Measurements from ENCODE around the gene IFT20.
"Not testable (repeated sequence)": the region's sequence is repeated elsewhere in the genome, so short reads cannot be mapped to it uniquely, and the experiment has no call there.

The IFT20 gene

DNA sequence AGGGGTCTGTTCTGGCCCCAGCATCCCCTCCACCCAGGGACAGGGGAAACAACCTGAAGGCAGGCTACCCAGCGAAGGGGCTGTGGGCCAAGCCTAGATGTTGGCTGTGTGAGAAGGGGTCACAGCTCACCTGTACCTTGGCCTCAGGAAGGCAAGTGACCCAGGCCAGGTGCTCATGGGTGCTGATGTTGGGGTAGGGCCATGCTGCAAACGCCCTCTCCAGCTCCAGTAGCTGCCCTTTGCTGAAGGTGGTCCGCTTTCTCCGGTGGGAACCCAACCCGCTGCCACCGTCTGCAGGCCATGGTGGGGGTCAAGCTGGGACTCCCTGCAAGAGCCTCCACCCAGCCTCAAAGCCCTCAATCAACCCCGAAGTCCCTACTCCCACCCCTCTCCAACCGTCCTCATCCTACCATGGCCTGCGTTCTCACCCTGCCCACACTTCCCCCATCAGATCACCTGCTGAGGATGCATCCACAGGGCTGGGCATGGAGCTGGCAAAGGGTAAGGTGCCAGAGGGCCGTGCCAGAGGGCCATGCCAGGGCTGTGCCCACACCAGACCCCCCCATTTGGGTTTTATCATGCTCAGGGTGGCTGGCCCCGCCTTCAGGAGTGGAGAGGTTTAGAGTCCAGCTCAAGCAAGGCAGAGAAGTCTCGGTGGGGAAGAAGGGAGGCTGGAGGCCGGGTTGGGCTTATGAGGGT, 29.5 kb upstream of the IFT20 start, which contains the start of gene SEBOX:
TSS of gene SEBOX (minus strand) at position 535 of the 699 bp plus-strand sequence. CDS start at position 487, 48 bp downstream.
- DNase-seq (ENCODE audit: low spot score) (no peak), FAIRE-seq (no peak)

GRCh38 chr17:28363776-28364650, 28.7 kb upstream of the IFT20 start:
- FAIRE-seq (no peak), DNase-seq (ENCODE audit: low spot score) (no peak)

DNA sequence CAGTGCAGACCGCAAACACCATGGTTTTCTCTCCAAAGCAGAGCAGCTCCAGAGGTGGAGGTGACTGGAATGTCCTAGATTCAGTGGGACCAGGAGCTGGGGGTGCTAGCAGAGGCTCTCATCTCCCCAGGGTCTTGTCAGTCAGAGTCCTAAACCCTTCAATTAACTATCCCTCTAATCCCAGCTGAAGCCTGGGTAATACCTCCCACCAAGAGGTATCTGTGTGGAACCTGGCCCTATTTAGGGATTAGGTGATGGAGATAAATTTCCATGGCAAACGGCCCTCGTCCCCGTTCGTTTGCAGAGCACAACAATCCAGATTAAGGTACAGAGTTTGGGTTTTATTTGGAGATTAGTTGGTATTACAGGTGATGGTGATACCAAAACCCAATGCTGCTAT, 27.9 kb upstream of the IFT20 start:
- FAIRE-seq (no peak), DNase-seq (ENCODE audit: low spot score) (no peak)

- no peak for FAIRE-seq
- DNase-seq (ENCODE audit: low spot score), result no peak
Observed at GRCh38 chr17:28357901-28358197, 22.6 kb upstream of the IFT20 start.

DNA sequence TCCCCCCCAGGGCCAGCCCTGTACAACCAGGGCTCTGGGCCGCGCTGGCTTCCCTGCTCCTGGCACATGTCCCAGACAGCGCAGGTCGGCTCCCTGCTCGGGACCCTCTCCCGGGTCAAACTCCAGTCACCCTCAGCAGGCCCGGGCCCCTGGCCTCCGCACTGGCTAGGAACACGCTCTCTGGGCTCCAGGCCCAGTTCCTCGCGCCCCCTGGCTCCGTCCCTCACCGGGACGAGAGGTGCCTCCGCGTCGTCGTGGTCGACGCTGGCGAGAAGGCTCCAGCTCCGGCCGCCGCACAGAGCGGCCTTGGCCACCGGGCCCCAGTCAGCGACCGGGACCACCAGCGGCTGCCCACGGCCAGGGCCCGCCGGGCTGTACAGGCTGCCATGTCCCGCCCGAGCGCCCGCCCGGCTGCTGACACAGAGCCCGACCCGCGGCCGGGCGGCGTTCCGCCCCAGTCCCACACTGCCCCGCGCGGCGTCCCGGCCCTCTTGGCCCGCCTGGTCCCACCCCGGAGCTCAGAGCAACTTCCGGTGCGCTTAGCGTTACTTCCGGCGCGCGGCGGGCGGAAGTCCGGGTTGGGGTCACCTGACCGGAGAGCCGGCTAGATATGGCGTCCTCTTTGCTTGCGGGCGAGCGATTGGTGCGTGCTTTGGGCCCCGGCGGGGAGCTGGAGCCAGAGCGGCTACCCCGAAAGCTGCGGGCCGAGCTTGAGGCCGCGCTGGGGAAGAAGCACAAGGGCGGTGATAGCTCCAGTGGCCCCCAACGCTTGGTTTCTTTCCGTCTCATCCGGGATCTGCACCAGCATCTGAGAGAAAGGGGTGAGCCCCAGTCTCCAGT, 22.0 kb upstream of the IFT20 start, which contains the start of gene POLDIP2:
TSS of gene POLDIP2 (minus strand) at position 467 of the 840 bp plus-strand sequence. CDS start at position 388, 79 bp downstream.
- DNase-seq (ENCODE audit: low spot score), result peak; percentile 80
- FAIRE-seq, result no peak

GRCh38 chr17:28350271-28350670, 15.0 kb upstream of the IFT20 start:
- DNase-seq (ENCODE audit: low spot score) (no peak), FAIRE-seq (no peak)

DNA sequence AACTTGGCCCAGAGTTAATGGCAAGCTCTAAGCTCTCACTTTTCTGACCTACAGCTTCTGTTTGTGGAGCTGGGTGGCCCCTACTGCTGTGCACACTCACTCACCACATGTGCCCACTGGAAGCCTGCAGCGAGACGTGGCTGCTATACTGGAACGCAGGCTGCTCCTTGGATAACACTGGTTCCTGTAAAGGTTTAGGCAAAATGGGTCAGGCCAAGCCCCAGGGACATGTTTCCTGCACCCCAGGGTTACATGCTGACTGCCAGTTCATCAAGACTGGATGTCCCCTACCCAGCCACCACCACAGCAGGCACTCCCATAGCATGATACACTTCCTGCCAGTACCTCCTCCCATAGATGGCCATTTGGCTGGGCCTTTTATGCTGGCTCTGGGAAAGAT, 13.7 kb upstream of the IFT20 start:
- FAIRE-seq, result no peak
- DNase-seq (ENCODE audit: low spot score), result no peak

DNA sequence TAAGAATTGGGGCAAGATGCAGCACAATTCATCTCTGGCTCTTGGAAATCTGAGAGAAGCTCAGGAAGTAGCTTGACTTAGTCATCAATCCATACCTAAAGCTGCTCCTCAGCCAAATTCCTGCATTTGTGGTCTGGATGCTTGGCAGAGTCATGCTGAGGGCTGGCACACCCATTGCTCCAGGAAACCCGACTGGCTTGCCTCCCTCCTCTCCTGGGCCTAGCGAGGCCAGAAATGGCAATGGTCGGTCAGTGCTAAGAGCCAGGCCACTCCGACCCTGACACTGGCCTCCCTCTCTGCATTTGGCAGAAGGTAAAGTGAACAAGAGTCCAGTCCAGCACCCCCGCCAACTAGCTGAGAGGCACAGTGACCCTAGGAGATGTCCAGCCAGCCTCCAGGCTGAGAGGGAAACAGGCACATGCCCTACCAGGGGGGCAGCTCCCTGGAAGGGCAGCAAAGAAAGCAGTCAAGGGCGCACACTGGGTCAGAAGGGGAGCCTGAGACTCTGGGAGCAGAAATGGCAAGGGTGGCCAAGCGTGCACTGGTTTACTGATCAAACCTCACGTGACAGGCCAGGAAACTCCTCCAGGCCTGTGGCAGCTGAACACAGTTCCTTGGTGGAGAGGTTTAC, 12.1 kb upstream of the IFT20 start:
- DNase-seq (ENCODE audit: low spot score) (peak; percentile 92), FAIRE-seq (peak; percentile 93)

- DNase-seq (ENCODE audit: low spot score) (no peak), FAIRE-seq (no peak)
Observed at GRCh38 chr17:28346746-28347246, 11.5 kb upstream of the IFT20 start.

GRCh38 chr17:28346199-28346580, 10.9 kb upstream of the IFT20 start:
- DNase-seq (ENCODE audit: low spot score), result no peak
- FAIRE-seq, result no peak

GRCh38 chr17:28345419-28346198, 10.3 kb upstream of the IFT20 start:
- FAIRE-seq (no peak), DNase-seq (ENCODE audit: low spot score) (peak; percentile 9)

GRCh38 chr17:28344435-28344901, 9.2 kb upstream of the IFT20 start:
- DNase-seq (ENCODE audit: low spot score) (no peak), FAIRE-seq (no peak)

DNA sequence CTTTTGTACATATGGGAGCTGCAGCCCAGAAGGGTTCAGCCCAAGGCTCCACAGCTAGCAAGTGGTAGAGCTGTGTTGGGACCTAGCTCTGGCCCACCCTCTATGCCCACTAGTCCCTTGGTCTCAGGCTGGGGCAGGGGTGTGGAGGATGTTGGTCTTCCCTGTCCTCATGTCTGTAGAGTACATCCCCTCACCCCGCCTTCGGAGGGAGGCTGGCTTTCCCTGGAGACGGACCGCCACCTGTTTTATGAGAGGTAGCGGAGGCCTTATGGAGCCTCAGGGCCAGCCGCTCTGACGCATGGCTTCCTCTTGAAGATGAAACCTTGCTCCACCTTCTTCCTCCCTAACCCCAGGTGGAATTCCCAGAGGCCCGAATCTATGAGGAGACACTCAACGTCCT, 8.7 kb upstream of the IFT20 start:
- FAIRE-seq, result no peak
- no peak for DNase-seq (ENCODE audit: low spot score)

DNA sequence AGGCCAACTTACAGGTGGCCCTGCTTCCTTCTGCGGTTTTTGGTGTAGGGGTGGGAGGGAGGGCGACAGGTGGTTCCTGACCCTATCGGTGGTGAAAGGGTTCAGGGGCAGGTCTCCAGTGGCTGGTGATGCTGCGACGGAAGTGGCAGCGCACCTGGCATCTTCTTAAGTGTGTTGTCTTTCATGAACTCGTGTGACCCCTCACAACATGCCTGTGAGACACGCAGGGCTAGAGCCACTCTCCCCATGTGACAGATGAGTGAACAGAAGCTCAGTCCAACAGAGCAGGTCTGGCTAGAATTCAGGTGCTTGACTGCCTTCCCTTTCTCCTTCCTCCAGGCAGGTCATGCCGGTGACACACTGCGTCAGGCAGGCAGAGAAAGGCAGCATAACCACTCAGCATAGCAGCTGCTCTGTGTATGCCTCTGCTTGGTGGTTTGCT, 8.2 kb upstream of the IFT20 start:
- FAIRE-seq (no peak), DNase-seq (ENCODE audit: low spot score) (no peak)

GRCh38 chr17:28342313-28342712, 7.0 kb upstream of the IFT20 start:
- no peak for FAIRE-seq
- DNase-seq (ENCODE audit: low spot score), result no peak

DNA sequence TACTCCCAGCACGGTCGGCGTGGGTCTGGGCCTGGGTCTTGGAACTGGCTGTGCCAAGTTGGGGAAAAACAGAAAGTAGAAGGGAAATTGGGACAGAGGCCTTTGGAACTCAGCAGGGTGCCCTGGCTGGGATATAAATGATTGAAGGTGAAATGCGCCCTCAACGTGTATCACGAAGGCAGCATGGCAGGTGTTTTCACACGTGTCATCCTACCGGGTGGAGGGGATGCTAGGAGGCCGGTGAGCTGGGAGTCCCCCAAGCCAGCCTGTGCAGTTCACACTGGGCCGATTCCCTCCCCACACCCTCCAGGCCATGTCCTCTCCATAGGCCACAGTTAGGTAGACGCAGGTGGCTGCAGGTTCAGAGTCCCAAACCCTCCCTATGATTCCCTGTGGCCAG, 6.2 kb upstream of the IFT20 start:
- FAIRE-seq (no peak), DNase-seq (ENCODE audit: low spot score) (no peak)

- DNase-seq (ENCODE audit: low spot score), result no peak
- FAIRE-seq, result no peak
Observed at GRCh38 chr17:28340374-28340773, 5.1 kb upstream of the IFT20 start.

GRCh38 chr17:28339431-28339830, 4.2 kb upstream of the IFT20 start:
- FAIRE-seq (no peak), DNase-seq (ENCODE audit: low spot score) (no peak)

GRCh38 chr17:28338769-28339212, 3.5 kb upstream of the IFT20 start:
- not testable (repeated sequence) for DNase-seq (ENCODE audit: low spot score); FAIRE-seq
